A549 (cell line): ENCODE data around the gene RPL21. TPM values are rescaled to one million over a fixed set of nuclear protein-coding genes. Genes with fewer than 3 reads are reported as not detected.

Experiments
- ATAC-seq, 2 experiments: fragments of 200-7000 bp in 1 of 2; fragments of >200 bp in 1 of 2; cut with Nextera tagmentation in 1 of 2; cut with Tn5 transposase in 1 of 2; 3 replicates each; pipeline versions ENCODE4 v1.8.0 to v1.9.1; 2018 to 2020; ENCODE audit warnings: mild to moderate bottlenecking in 1 of 2, moderate library complexity in 1 of 2
- CTCF ChIA-PET: fragments of 300-600 bp; sonication (Branson Sonifier 250); formaldehyde crosslinking; extraction: SDS; loops from one replicate; lab custom pipeline; 2021; ENCODE audit warnings: antibody characterized with exemption, inconsistent platforms; lab: Yijun Ruan, JAX
- POLR2A ChIA-PET: fragments of 350-600 bp; formaldehyde crosslinking; extraction: SDS; loops from one replicate; lab custom pipeline; 2021; ENCODE audit warnings: antibody characterized with exemption, inconsistent platforms; lab: Yijun Ruan, JAX
- DNase-seq, 2 experiments: peaks; one replicate each; pipeline versions ENCODE4 v3.0.0 to v3.0.0-alpha.2; 2011 to 2016; ENCODE audit warnings: low read depth in 1 of 2, low spot score in 1 of 2
- FAIRE-seq: peaks from 2 replicates; lab custom pipeline; 2011; peaks lifted over from hg19 to GRCh38; lab: Jason Lieb, UNC
- H3K27ac ChIP-seq, 2 experiments: fragments of >200 bp; sonication (Bioruptor Twin); formaldehyde crosslinking; 3 replicates each; pipeline ENCODE4 v1.5.1; 2016 to 2017
- H3K4me1 ChIP-seq: fragments of >200 bp; sonication (Bioruptor Twin); formaldehyde crosslinking; 3 replicates; pipeline ENCODE4 v1.6.1; 2016
- H3K4me2 ChIP-seq: fragments of >200 bp; sonication (Bioruptor Twin); formaldehyde crosslinking; 3 replicates; pipeline ENCODE4 v1.6.1; 2016
- H3K4me3 ChIP-seq: fragments of >200 bp; sonication (Bioruptor Twin); formaldehyde crosslinking; 3 replicates; pipeline ENCODE4 v1.5.1; 2016
- H3K9me3 ChIP-seq: fragments of >200 bp; sonication (Bioruptor Twin); formaldehyde crosslinking; 3 replicates; pipeline ENCODE4 v1.6.1; 2016
- ATOH8 ChIP-seq: fragments of 250-450 bp; sonication (Bioruptor Pico); IDR thresholded peaks from 2 replicates; pipeline ENCODE4 v1.5.0; 2020; ENCODE audit warnings: low read depth, mild to moderate bottlenecking, moderate library complexity
- BHLHE40 ChIP-seq: IDR thresholded peaks from 2 replicates; pipeline ENCODE4 v1.6.1; 2012; ENCODE audit warnings: low read depth, low read length, inconsistent platforms
- CBX8 ChIP-seq: fragments of 200-600 bp; sonication (generic); IDR thresholded peaks from 2 replicates; pipeline ENCODE4 v1.6.1; 2016
- CEBPB ChIP-seq, 2 experiments: fragments of >200 bp in 1 of 2; sonication (Bioruptor Twin) in 1 of 2; formaldehyde crosslinking in 1 of 2; IDR thresholded peaks; 2 replicates each; pipeline ENCODE4 v1.6.1; 2012 to 2016
- CHD2 ChIP-seq: fragments of 150-350 bp; IDR thresholded peaks from 2 replicates; pipeline ENCODE4 v1.6.1; 2014; ENCODE audit warnings: low read length; ENCODE audit not compliant: partially characterized antibody
- CHD4 ChIP-seq: fragments of 200-600 bp; sonication (generic); IDR thresholded peaks from 2 replicates; pipeline ENCODE4 v1.6.1; 2016; ENCODE audit warnings: antibody characterized with exemption, mild to moderate bottlenecking, borderline replicate concordance
- ELK1 ChIP-seq: fragments of 150-350 bp; IDR thresholded peaks from 2 replicates; pipeline ENCODE4 v1.6.1; 2014; ENCODE audit warnings: low read depth, mild to moderate bottlenecking, low read length
- ESRRA ChIP-seq: fragments of 150-350 bp; IDR thresholded peaks from 2 replicates; pipeline ENCODE4 v1.6.1; 2014; ENCODE audit warnings: mild to moderate bottlenecking, low read length, borderline replicate concordance
- FOSL2 ChIP-seq, 2 experiments: fragments of 450-650 bp in 1 of 2; fragments of >200 bp in 1 of 2; sonication (Bioruptor Twin) in 1 of 2; formaldehyde crosslinking; IDR thresholded peaks; 2 replicates each; pipeline versions ENCODE4 v1.5.0 to v1.6.1; 2016 to 2020; ENCODE audit warnings: mild to moderate bottlenecking in 1 of 2, moderate library complexity in 1 of 2
- HEYL ChIP-seq: fragments of 250-450 bp; sonication (Bioruptor Pico); IDR thresholded peaks from 2 replicates; pipeline ENCODE4 v1.8.0; 2021; ENCODE audit warnings: mild to moderate bottlenecking, moderate library complexity
- HOXA7 ChIP-seq: fragments of 250-450 bp; sonication (Bioruptor Pico); IDR thresholded peaks from 2 replicates; pipeline ENCODE4 v1.5.0; 2020; ENCODE audit warnings: mild to moderate bottlenecking, moderate library complexity
- HOXB5 ChIP-seq: fragments of 250-450 bp; sonication (Bioruptor Pico); IDR thresholded peaks from 2 replicates; pipeline ENCODE4 v1.5.0; 2020; ENCODE audit warnings: mild to moderate bottlenecking, moderate library complexity
- KDM1A ChIP-seq: fragments of 200-600 bp; sonication (generic); IDR thresholded peaks from 2 replicates; pipeline ENCODE4 v1.6.1; 2016; ENCODE audit warnings: low read depth, mild to moderate bottlenecking
- MAZ ChIP-seq: fragments of 150-350 bp; IDR thresholded peaks from 2 replicates; pipeline ENCODE4 v1.6.1; 2014; ENCODE audit warnings: antibody characterized with exemption, low read depth, low read length, borderline replicate concordance
- NFE2L2 ChIP-seq: fragments of 150-350 bp; conservative IDR thresholded peaks from 2 replicates; pipeline ENCODE4 v1.6.1; 2014; ENCODE audit warnings: low read length
- NR3C1 ChIP-seq: fragments of >200 bp; sonication (Bioruptor Twin); formaldehyde crosslinking; IDR thresholded peaks from 3 replicates; pipeline ENCODE4 v1.6.1; 2017
- POLR2A ChIP-seq: IDR thresholded peaks from 2 replicates; pipeline ENCODE4 v1.6.1; 2012; ENCODE audit warnings: mild to moderate bottlenecking, low read length
- RCOR1 ChIP-seq: fragments of 150-350 bp; IDR thresholded peaks from 2 replicates; pipeline ENCODE4 v1.6.1; 2014; ENCODE audit warnings: antibody characterized with exemption, low read length, low read depth
- RFX5 ChIP-seq: fragments of 450-650 bp; IDR thresholded peaks from 2 replicates; pipeline ENCODE4 v1.7.1; 2014; ENCODE audit warnings: antibody characterized with exemption, mild to moderate bottlenecking, moderate library complexity
- RNF2 ChIP-seq: fragments of 200-600 bp; sonication (generic); IDR thresholded peaks from 2 replicates; pipeline ENCODE4 v1.6.1; 2016; ENCODE audit warnings: low read depth, mild to moderate bottlenecking, antibody characterized with exemption, moderate library complexity, borderline replicate concordance
- TFCP2L1 ChIP-seq: fragments of 250-450 bp; sonication (Bioruptor Pico); IDR thresholded peaks from 2 replicates; pipeline ENCODE4 v1.5.0; 2021; ENCODE audit warnings: mild to moderate bottlenecking
- TP53 ChIP-seq: fragments of 250-450 bp; sonication (Bioruptor Pico); IDR thresholded peaks from 2 replicates; pipeline ENCODE4 v1.5.0; 2021; ENCODE audit warnings: mild to moderate bottlenecking, moderate library complexity
- ZFP36 ChIP-seq: fragments of 450-650 bp; IDR thresholded peaks from 2 replicates; pipeline ENCODE4 v1.6.1; 2014; ENCODE audit warnings: borderline replicate concordance; ENCODE audit not compliant: partially characterized antibody
- WGBS: methylation state at CpG from one replicate; pipeline ENCODE4 v1.1.6; 2017; ENCODE audit errors: missing lambda C conversion rate; 5-methylcytosine and 5-hydroxymethylcytosine counted together
- polyA plus RNA-seq, 4 experiments: library from polyadenylated mRNA; depleted of rRNA in 3 of 4; stranded (reverse); fragments of >200 nt; fragmentation: RNase III in 1 of 4; extraction: RNeasy Plus Mini Kit Qiagen cat#74134 plus additional on column Dnase treatment in 1 of 4; gene quantifications; 2 replicates in 3 of 4; 3 replicates in 1 of 4; pipeline ENCODE4 v1.2.3, GENCODE V29; 2011 to 2017
- TF ChIP-seq, protein P1 (sequence below): IDR thresholded peaks from 2 replicates; pipeline ENCODE4 v1.6.1; 2012; ENCODE audit warnings: low read depth, borderline replicate concordance
- TF ChIP-seq, protein P2 (sequence below): fragments of 200-600 bp; sonication (generic); IDR thresholded peaks from 2 replicates; pipeline ENCODE4 v1.6.1; 2016; ENCODE audit warnings: antibody characterized with exemption, mild to moderate bottlenecking, moderate library complexity
- TF ChIP-seq, protein P3 (sequence below): IDR thresholded peaks from 2 replicates; pipeline ENCODE4 v1.6.1; 2012

The RPL21 gene
- polyA plus RNA-seq, 2 of the 4 experiments (the other 2 are of a cell fraction) = 1,202 to 1,367 TPM

GRCh38 chr13:27228131-27228530 lies 23.2 kb upstream of the RPL21 start:
- no peak for FAIRE-seq
- no peak for ATAC-seq
- H3K27ac ChIP-seq = no peak overlapping the region
- ChIA-PET CTCF (interaction anchor here (0.7 kb wide), 1 partner anchor 166 kb away, joined by 3 read pairs; no protein-coding TSS in a partner anchor), POLR2A (no interaction called here)
- DNase-seq = no peak
- TF ChIP-seq, protein P1, sequence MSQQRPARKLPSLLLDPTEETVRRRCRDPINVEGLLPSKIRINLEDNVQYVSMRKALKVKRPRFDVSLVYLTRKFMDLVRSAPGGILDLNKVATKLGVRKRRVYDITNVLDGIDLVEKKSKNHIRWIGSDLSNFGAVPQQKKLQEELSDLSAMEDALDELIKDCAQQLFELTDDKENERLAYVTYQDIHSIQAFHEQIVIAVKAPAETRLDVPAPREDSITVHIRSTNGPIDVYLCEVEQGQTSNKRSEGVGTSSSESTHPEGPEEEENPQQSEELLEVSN = no peak
- TF ChIP-seq CEBPB (IDR thresholded peaks at IDR 0.05) (no peak), KDM1A (no peak), NFE2L2 (no peak), TP53 (CRISPR knock-in tag) (no peak), CBX8 (no peak), MAZ (no peak)
- TF ChIP-seq, protein P2, sequence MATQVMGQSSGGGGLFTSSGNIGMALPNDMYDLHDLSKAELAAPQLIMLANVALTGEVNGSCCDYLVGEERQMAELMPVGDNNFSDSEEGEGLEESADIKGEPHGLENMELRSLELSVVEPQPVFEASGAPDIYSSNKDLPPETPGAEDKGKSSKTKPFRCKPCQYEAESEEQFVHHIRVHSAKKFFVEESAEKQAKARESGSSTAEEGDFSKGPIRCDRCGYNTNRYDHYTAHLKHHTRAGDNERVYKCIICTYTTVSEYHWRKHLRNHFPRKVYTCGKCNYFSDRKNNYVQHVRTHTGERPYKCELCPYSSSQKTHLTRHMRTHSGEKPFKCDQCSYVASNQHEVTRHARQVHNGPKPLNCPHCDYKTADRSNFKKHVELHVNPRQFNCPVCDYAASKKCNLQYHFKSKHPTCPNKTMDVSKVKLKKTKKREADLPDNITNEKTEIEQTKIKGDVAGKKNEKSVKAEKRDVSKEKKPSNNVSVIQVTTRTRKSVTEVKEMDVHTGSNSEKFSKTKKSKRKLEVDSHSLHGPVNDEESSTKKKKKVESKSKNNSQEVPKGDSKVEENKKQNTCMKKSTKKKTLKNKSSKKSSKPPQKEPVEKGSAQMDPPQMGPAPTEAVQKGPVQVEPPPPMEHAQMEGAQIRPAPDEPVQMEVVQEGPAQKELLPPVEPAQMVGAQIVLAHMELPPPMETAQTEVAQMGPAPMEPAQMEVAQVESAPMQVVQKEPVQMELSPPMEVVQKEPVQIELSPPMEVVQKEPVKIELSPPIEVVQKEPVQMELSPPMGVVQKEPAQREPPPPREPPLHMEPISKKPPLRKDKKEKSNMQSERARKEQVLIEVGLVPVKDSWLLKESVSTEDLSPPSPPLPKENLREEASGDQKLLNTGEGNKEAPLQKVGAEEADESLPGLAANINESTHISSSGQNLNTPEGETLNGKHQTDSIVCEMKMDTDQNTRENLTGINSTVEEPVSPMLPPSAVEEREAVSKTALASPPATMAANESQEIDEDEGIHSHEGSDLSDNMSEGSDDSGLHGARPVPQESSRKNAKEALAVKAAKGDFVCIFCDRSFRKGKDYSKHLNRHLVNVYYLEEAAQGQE = no peak
- TF ChIP-seq, protein P3, sequence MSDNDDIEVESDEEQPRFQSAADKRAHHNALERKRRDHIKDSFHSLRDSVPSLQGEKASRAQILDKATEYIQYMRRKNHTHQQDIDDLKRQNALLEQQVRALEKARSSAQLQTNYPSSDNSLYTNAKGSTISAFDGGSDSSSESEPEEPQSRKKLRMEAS = no peak
- H3K4me2 ChIP-seq = no peak overlapping the region
- no peaks in the 10 kb centered on the region for H3K4me1 ChIP-seq
- no peak overlapping the region for H3K4me3 ChIP-seq
- peaks cover 5% of the 10 kb centered on the region for H3K9me3 ChIP-seq

- WGBS = 60% methylated on average over 3 of the region's 3 CpGs
- H3K27ac ChIP-seq = no peak overlapping the region
- no peak for FAIRE-seq
- TF ChIP-seq HEYL (CRISPR knock-in tag) (no peak), TP53 (CRISPR knock-in tag) (no peak), ZFP36 (no peak)
- TF ChIP-seq, all 56 proteins: peak for 0
- no peak for DNase-seq
- H3K9me3 ChIP-seq = peaks cover 5% of the 10 kb centered on the region
- POLR2A ChIA-PET = no interaction called here
- no peak overlapping the region for H3K4me3 ChIP-seq
- ATAC-seq = no peak
- H3K4me2 ChIP-seq = no peak overlapping the region
- H3K4me1 ChIP-seq = no peaks in the 10 kb centered on the region
- CTCF ChIA-PET = no interaction called here
Observed at GRCh38 chr13:27229642-27230041, 21.7 kb upstream of the RPL21 start.

- no peaks in the 10 kb centered on the region for H3K4me1 ChIP-seq
- ChIA-PET CTCF (no interaction called here), POLR2A (interaction anchor here (0.7 kb wide), 1 partner anchor 98 kb away, joined by 8 read pairs; no protein-coding TSS in a partner anchor)
- WGBS = 67% methylated on average over 5 of the region's 5 CpGs
- TF ChIP-seq ELK1 (no peak), CEBPB (IDR thresholded peaks at IDR 0.05) (0 out of 4 replicates have a peak, but pooled peaks of 1 of the 2 experiments have one; percentile 17)
- no peak overlapping the region for H3K27ac ChIP-seq
- FAIRE-seq = no peak
- no peak overlapping the region for H3K4me3 ChIP-seq
- no peaks in the 10 kb centered on the region; the same call in 1 of the 3 replicates for H3K9me3 ChIP-seq
- no peak for DNase-seq
- H3K4me2 ChIP-seq = no peak overlapping the region
- ATAC-seq = no peak
Observed at GRCh38 chr13:27233964-27234363, 17.4 kb upstream of the RPL21 start.

DNA sequence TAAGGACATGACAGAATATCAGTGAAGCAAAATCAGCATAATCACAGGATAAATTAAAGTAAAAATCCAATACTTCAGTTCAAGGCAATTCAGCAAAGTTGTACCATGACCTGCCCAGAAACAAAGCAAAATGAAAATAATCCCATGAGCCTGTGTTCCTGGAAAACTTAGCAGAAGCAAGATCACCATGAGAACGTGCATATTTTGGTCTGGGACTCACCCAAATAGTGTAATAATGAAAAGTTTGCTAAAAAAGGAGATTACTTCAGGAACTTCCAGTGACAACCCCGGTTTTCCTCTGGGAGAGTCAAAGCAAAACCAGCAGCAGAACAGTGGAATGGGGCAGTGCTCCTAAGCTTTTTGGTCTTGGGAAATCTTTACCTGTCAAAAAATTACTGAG lies 14.9 kb upstream of the RPL21 start:
- CTCF ChIA-PET = no interaction called here
- Histone ChIP-seq H3K4me1 (no peaks in the 10 kb centered on the region), H3K4me3 (no peak overlapping the region), H3K9me3 (no peaks in the 10 kb centered on the region; the same call in 1 of the 3 replicates), H3K27ac (no peak overlapping the region), H3K4me2 (no peak overlapping the region)
- POLR2A ChIA-PET = no interaction called here
- DNase-seq (no peak), ATAC-seq (no peak), FAIRE-seq (no peak)
- no peak for TF ChIP-seq NFE2L2
- TF ChIP-seq CEBPB (IDR thresholded peaks at IDR 0.05) = no peak
- TF ChIP-seq FOSL2 (IDR thresholded peaks at IDR 0.05) = no peak
- no peak for TF ChIP-seq FOSL2 (CRISPR knock-in tag; IDR thresholded peaks at IDR 0.05)
- TF ChIP-seq RNF2 = no peak
- no peak for TF ChIP-seq POLR2A
- TF ChIP-seq TP53 (CRISPR knock-in tag) = no peak
- TF ChIP-seq RCOR1 = no peak
- TF ChIP-seq HOXB5 (CRISPR knock-in tag) = no peak
- no peak for TF ChIP-seq CHD4
- no peak for TF ChIP-seq BHLHE40
- no peak for TF ChIP-seq NR3C1
- no peak for TF ChIP-seq ATOH8
- no peak for TF ChIP-seq HOXA7 (CRISPR knock-in tag)
- TF ChIP-seq RFX5 = no peak
- no peak for TF ChIP-seq CHD2
- no peak for TF ChIP-seq TFCP2L1 (CRISPR knock-in tag)
- no peak for TF ChIP-seq ESRRA
- WGBS = 18% methylated on average over 2 of the region's 2 CpGs
